ENCODE data around the gene TMEM174.
A peak's percentile ranks its signal among the peaks of the same experiment; 100 is the strongest.
"Not testable (repeated sequence)": the region's sequence is repeated elsewhere in the genome, so short reads cannot be mapped to it uniquely, and the experiment has no call there.

Gene TMEM174

GRCh38 chr5:73205305-73205704 is 32.3 kb downstream of the TMEM174 start:
- no peak for TF ChIP-seq EZH2phosphoT487 (IDR thresholded peaks at IDR 0.05; ENCODE audit: low read depth)
- no peak for TF ChIP-seq CTCF (IDR thresholded peaks at IDR 0.05; ENCODE audit: low read depth, low read length)
- peaks cover 35% of the 10 kb centered on the region for H3K27me3 ChIP-seq (ENCODE audit: low read depth, low read length)
- no peak overlapping the region for H3K27ac ChIP-seq (ENCODE audit: low read length)
- H3K9ac ChIP-seq (ENCODE audit: low read length) = no peak overlapping the region
- H3K79me2 ChIP-seq (ENCODE audit: low read length) = no peaks in the 10 kb centered on the region
- no peak overlapping the region for H2AFZ ChIP-seq (ENCODE audit: low read depth, low read length)
- H3K4me3 ChIP-seq (ENCODE audit: low read length) = no peak overlapping the region
- no peaks in the 10 kb centered on the region for H3K36me3 ChIP-seq (replicated peaks; ENCODE audit: low read depth, low read length)
- H3K9me3 ChIP-seq (ENCODE audit: insufficient read depth, low read length) = no peaks in the 10 kb centered on the region
- no peak overlapping the region for H3K4me2 ChIP-seq (ENCODE audit: low read length)
- peaks cover 6% of the 10 kb centered on the region for H3K4me1 ChIP-seq (ENCODE audit: low read length)
- H4K20me1 ChIP-seq (ENCODE audit: insufficient read depth, low read length) = no peaks in the 10 kb centered on the region

GRCh38 chr5:73207239-73207638 is 34.2 kb downstream of the TMEM174 start:
- not testable (repeated sequence) for H3K36me3 ChIP-seq (replicated peaks; ENCODE audit: low read depth, low read length); H3K9ac ChIP-seq (ENCODE audit: low read length); H3K4me2 ChIP-seq (ENCODE audit: low read length); H4K20me1 ChIP-seq (ENCODE audit: insufficient read depth, low read length); H3K27ac ChIP-seq (ENCODE audit: low read length); H3K4me3 ChIP-seq (ENCODE audit: low read length); H3K79me2 ChIP-seq (ENCODE audit: low read length); H3K9me3 ChIP-seq (ENCODE audit: insufficient read depth, low read length); H3K4me1 ChIP-seq (ENCODE audit: low read length); H2AFZ ChIP-seq (ENCODE audit: low read depth, low read length)
- H3K27me3 ChIP-seq (ENCODE audit: low read depth, low read length) = peaks cover 28% of the 10 kb centered on the region

GRCh38 chr5:73209075-73209474 is 36.1 kb downstream of the TMEM174 start:
- not testable (repeated sequence) for H3K9ac ChIP-seq (ENCODE audit: low read length); H3K4me1 ChIP-seq (ENCODE audit: low read length); H3K27ac ChIP-seq (ENCODE audit: low read length); H4K20me1 ChIP-seq (ENCODE audit: insufficient read depth, low read length); H2AFZ ChIP-seq (ENCODE audit: low read depth, low read length); H3K36me3 ChIP-seq (replicated peaks; ENCODE audit: low read depth, low read length); H3K4me3 ChIP-seq (ENCODE audit: low read length); H3K9me3 ChIP-seq (ENCODE audit: insufficient read depth, low read length); H3K4me2 ChIP-seq (ENCODE audit: low read length); H3K79me2 ChIP-seq (ENCODE audit: low read length)
- peaks cover 22% of the 10 kb centered on the region for H3K27me3 ChIP-seq (ENCODE audit: low read depth, low read length)

GRCh38 chr5:73212693-73213092 is 39.7 kb downstream of the TMEM174 start:
- H4K20me1 ChIP-seq (ENCODE audit: insufficient read depth, low read length); H2AFZ ChIP-seq (ENCODE audit: low read depth, low read length); H3K36me3 ChIP-seq (replicated peaks; ENCODE audit: low read depth, low read length); H3K4me2 ChIP-seq (ENCODE audit: low read length); H3K9ac ChIP-seq (ENCODE audit: low read length); H3K79me2 ChIP-seq (ENCODE audit: low read length); H3K9me3 ChIP-seq (ENCODE audit: insufficient read depth, low read length); H3K27ac ChIP-seq (ENCODE audit: low read length); H3K4me3 ChIP-seq (ENCODE audit: low read length): not testable (repeated sequence)
- Histone ChIP-seq H3K27me3 (ENCODE audit: low read depth, low read length) (peaks cover 27% of the 10 kb centered on the region), H3K4me1 (ENCODE audit: low read length) (peaks cover 16% of the 10 kb centered on the region)

- H3K4me1 ChIP-seq (ENCODE audit: low read length) = peaks cover 16% of the 10 kb centered on the region
- no peaks in the 10 kb centered on the region for H3K9me3 ChIP-seq (ENCODE audit: insufficient read depth, low read length)
- no peak overlapping the region for H3K9ac ChIP-seq (ENCODE audit: low read length)
- no peaks in the 10 kb centered on the region for H3K36me3 ChIP-seq (replicated peaks; ENCODE audit: low read depth, low read length)
- H3K79me2 ChIP-seq (ENCODE audit: low read length) = no peaks in the 10 kb centered on the region
- TF ChIP-seq CTCF (IDR thresholded peaks at IDR 0.05; ENCODE audit: low read depth, low read length) (no peak), EZH2phosphoT487 (IDR thresholded peaks at IDR 0.05; ENCODE audit: low read depth) (no peak)
- H4K20me1 ChIP-seq (ENCODE audit: insufficient read depth, low read length) = peaks cover 7% of the 10 kb centered on the region; the same call in 1 of the 2 replicates
- peaks cover 35% of the 10 kb centered on the region for H3K27me3 ChIP-seq (ENCODE audit: low read depth, low read length)
- H2AFZ ChIP-seq (ENCODE audit: low read depth, low read length) = no peak overlapping the region
- no peak overlapping the region for H3K27ac ChIP-seq (ENCODE audit: low read length)
- H3K4me3 ChIP-seq (ENCODE audit: low read length) = peak overlapping the region; percentile 44
- H3K4me2 ChIP-seq (ENCODE audit: low read length) = peak overlapping the region; percentile 71
Measured at GRCh38 chr5:73213566-73213998, 40.6 kb downstream of the TMEM174 start.
